ENCODE results near the gene COL6A5. TPM values are rescaled to one million over a fixed set of nuclear protein-coding genes. Genes with fewer than 3 reads are reported as not detected.

Gene COL6A5
- total RNA-seq, 1 experiment from 2014 or later, result 0.04 TPM

DNA sequence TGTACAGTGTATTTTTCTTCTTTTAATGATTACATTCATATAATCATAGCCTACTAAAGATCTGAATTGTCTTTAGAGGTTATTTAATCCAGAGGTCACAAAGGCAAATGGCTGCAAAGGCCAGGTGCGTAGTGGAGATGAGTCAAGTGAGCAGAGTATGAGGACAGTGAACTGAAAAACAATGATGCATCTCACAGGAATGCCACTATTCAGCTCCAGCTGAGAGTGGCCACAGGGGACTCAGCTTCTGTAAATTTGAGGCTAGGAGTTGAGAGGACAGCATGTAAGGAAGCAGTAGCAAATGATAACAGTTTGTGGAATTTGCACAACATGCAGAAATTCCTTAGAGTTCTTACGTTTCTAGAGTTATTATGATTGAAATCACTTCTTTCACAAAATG, 50.4 kb downstream of the COL6A5 start:
- H4K91ac ChIP-seq (ENCODE audit: insufficient read length, low read depth, low read length), result no peak overlapping the region
- no peaks in the 10 kb centered on the region for H3K4me1 ChIP-seq (ENCODE audit: insufficient read depth, low read length)
- H2AFZ ChIP-seq (ENCODE audit: low read length), result no peak overlapping the region
- no peak overlapping the region for H3K4me2 ChIP-seq (ENCODE audit: insufficient read depth, insufficient read length, low read length)
- no peak overlapping the region for H3K56ac ChIP-seq (ENCODE audit: insufficient read length, low read depth, low read length)
- H2AK5ac ChIP-seq (ENCODE audit: insufficient read length, low read length), result no peak overlapping the region
- H2BK20ac ChIP-seq (ENCODE audit: low read depth, low read length, poor library complexity, severe bottlenecking), result no peak overlapping the region
- H4K8ac ChIP-seq (replicated peaks; ENCODE audit: insufficient read length, low read depth, low read length), result no peak overlapping the region
- H3K18ac ChIP-seq (ENCODE audit: insufficient read length, low read depth, low read length), result no peak overlapping the region
- DNase-seq, result peak; percentile 64
- TF ChIP-seq, protein P1, sequence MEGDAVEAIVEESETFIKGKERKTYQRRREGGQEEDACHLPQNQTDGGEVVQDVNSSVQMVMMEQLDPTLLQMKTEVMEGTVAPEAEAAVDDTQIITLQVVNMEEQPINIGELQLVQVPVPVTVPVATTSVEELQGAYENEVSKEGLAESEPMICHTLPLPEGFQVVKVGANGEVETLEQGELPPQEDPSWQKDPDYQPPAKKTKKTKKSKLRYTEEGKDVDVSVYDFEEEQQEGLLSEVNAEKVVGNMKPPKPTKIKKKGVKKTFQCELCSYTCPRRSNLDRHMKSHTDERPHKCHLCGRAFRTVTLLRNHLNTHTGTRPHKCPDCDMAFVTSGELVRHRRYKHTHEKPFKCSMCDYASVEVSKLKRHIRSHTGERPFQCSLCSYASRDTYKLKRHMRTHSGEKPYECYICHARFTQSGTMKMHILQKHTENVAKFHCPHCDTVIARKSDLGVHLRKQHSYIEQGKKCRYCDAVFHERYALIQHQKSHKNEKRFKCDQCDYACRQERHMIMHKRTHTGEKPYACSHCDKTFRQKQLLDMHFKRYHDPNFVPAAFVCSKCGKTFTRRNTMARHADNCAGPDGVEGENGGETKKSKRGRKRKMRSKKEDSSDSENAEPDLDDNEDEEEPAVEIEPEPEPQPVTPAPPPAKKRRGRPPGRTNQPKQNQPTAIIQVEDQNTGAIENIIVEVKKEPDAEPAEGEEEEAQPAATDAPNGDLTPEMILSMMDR (conservative IDR thresholded peaks at IDR 0.05), result no peak
- Mint-ChIP-seq H3K4me1 (peaks cover 9 to 13% of the 10 kb centered on the region in 2 experiments), H3K9me3 (no peaks in the 10 kb centered on the region), H3K27me3 (ENCODE audit: low read depth) (no peaks in the 10 kb centered on the region; the same call in 1 of the 2 replicates), H3K4me3 (no peak overlapping the region), H3K36me3 (ENCODE audit: insufficient read depth in 1 of 3, low read depth in 3 of 3) (no peaks in the 10 kb centered on the region), H3K27ac (peak overlapping the region in 2 of 3 experiments; percentile 57 to 81; a peak in 1 of 7 replicates)
- no peak overlapping the region for H3K14ac ChIP-seq (ENCODE audit: insufficient read depth, low read length)
- H3K79me2 ChIP-seq (ENCODE audit: insufficient read depth, low read length), result no peaks in the 10 kb centered on the region
- no peak overlapping the region for H2BK5ac ChIP-seq (ENCODE audit: insufficient read length, low read length)
- H2BK120ac ChIP-seq (ENCODE audit: low read depth, low read length, poor library complexity, severe bottlenecking), result no peak overlapping the region
- no peak overlapping the region for H3K9ac ChIP-seq (ENCODE audit: extremely low read depth, insufficient read length, low read length)
- H3K9me3 ChIP-seq (ENCODE audit: control insufficient read depth, low read depth, low read length), result no peaks in the 10 kb centered on the region
- no peak overlapping the region for H4K5ac ChIP-seq (ENCODE audit: insufficient read length, low read depth, low read length)
- no peak overlapping the region for H3K27ac ChIP-seq (ENCODE audit: insufficient read length, low read depth, low read length)
- no CpG with 5 or more reads among the region's 2 CpGs for WGBS (ENCODE audit: extremely low coverage, insufficient read length, low lambda C conversion rate)
- H3K23ac ChIP-seq (ENCODE audit: insufficient read length, low read depth, low read length), result no peak overlapping the region
- no peak overlapping the region for H2BK15ac ChIP-seq (ENCODE audit: low read depth, low read length)
- H2BK12ac ChIP-seq (ENCODE audit: insufficient read length, low read depth, low read length), result no peak overlapping the region
- no peak overlapping the region for H3T11ph ChIP-seq (ENCODE audit: low read length)
- no peaks in the 10 kb centered on the region for H3K23me2 ChIP-seq (ENCODE audit: insufficient read length, low read depth, low read length, poor library complexity, severe bottlenecking)
- no peaks in the 10 kb centered on the region for H4K20me1 ChIP-seq (ENCODE audit: control insufficient read depth, insufficient read depth, insufficient read length)
- no peaks in the 10 kb centered on the region for H3K79me1 ChIP-seq (ENCODE audit: insufficient read depth, low read depth, low read length, poor library complexity, severe bottlenecking)
- no peak overlapping the region for H3K4ac ChIP-seq (ENCODE audit: low read depth, low read length)
- no peaks in the 10 kb centered on the region for H3K27me3 ChIP-seq (ENCODE audit: insufficient read depth, low read length)
